SH-SY5Y (cell line): ENCODE measurements around the gene IPO11.

Experiments used
- GATA2 ChIP-seq: IDR thresholded peaks from 2 replicates; pipeline ENCODE4 v1.6.1; 2011; ENCODE audit warnings: mild to moderate bottlenecking, low read depth, low read length
- GATA3 ChIP-seq: IDR thresholded peaks from 2 replicates; pipeline ENCODE4 v1.6.1; 2011; ENCODE audit warnings: low read depth, mild to moderate bottlenecking, low read length, moderate library complexity

GRCh38 chr5:62671479-62671878 is 258.9 kb downstream of the IPO11 start:
- TF ChIP-seq GATA2 (no peak), GATA3 (no peak)
